GDM1 (cell line): ENCODE measurements around the gene BRIX1.
"Not testable (repeated sequence)": the region's sequence is repeated elsewhere in the genome, so short reads cannot be mapped to it uniquely, and the experiment has no call there.

Experiments used
- DNase-seq: peaks from one replicate; lab custom pipeline; 2025; lab: John Stamatoyannopoulos, UW

BRIX1 gene

GRCh38 chr5:34915856-34916192 is 313 bp downstream of the BRIX1 start:
- no peak for DNase-seq

- no peak for DNase-seq
These were observed 1.0 kb downstream of the BRIX1 start for GRCh38 chr5:34916518-34916917.

GRCh38 chr5:34918025-34918424 is 2.5 kb downstream of the BRIX1 start:
- no peak for DNase-seq

- no peak for DNase-seq
These were observed 3.6 kb downstream of the BRIX1 start for GRCh38 chr5:34919077-34919476.

- not testable (repeated sequence) for DNase-seq
These were observed 7.7 kb downstream of the BRIX1 start for GRCh38 chr5:34923256-34923655.

GRCh38 chr5:34923694-34924461 is 8.4 kb downstream of the BRIX1 start:
- DNase-seq, result peak; percentile 0

GRCh38 chr5:34924462-34924765 is 8.9 kb downstream of the BRIX1 start:
- no peak for DNase-seq

GRCh38 chr5:34926318-34926888 is 10.9 kb downstream of the BRIX1 start:
- DNase-seq, result no peak

- no peak for DNase-seq
These were observed 12.3 kb downstream of the BRIX1 start for GRCh38 chr5:34927785-34928184.

GRCh38 chr5:34928267-34928666 is 12.8 kb downstream of the BRIX1 start:
- no peak for DNase-seq

GRCh38 chr5:34929134-34929719 is 13.7 kb downstream of the BRIX1 start, which contains the start of gene DNAJC21:
Gene DNAJC21 (plus strand): TSS chr5:34929559. CDS start chr5:34929820, 261 bp downstream.
- peak; percentile 97 for DNase-seq

GRCh38 chr5:34929720-34930461 is 14.4 kb downstream of the BRIX1 start:
- DNase-seq, result peak; percentile 73

- DNase-seq, result no peak
These were observed 14.9 kb downstream of the BRIX1 start for GRCh38 chr5:34930462-34930844.

- no peak for DNase-seq
These were observed 15.4 kb downstream of the BRIX1 start for GRCh38 chr5:34930870-34931269.

GRCh38 chr5:34932947-34933346 is 17.4 kb downstream of the BRIX1 start:
- no peak for DNase-seq

- DNase-seq, result no peak
These were observed 26.4 kb downstream of the BRIX1 start for GRCh38 chr5:34941936-34942335.

GRCh38 chr5:34944044-34944443 is 28.5 kb downstream of the BRIX1 start:
- no peak for DNase-seq

- DNase-seq, result no peak
These were observed 29.0 kb downstream of the BRIX1 start for GRCh38 chr5:34944460-34945047.

GRCh38 chr5:34957321-34957720 is 41.8 kb downstream of the BRIX1 start:
- DNase-seq, result no peak

GRCh38 chr5:34957857-34958690 is 42.6 kb downstream of the BRIX1 start:
- no peak for DNase-seq

GRCh38 chr5:34959323-34959722 is 43.8 kb downstream of the BRIX1 start:
- no peak for DNase-seq

- DNase-seq, result no peak
These were observed 52.0 kb downstream of the BRIX1 start for GRCh38 chr5:34967540-34967939.
